Measurements from ENCODE around the gene BNIP5.

The BNIP5 gene

GRCh38 chr6:36319436-36319762, 17.3 kb downstream of the BNIP5 start (continued):
- TF ChIP-seq ZBTB6 (tag by site-specific recombination; IDR thresholded peaks at IDR 0.05) (no peak), SALL2 (tag by site-specific recombination; IDR thresholded peaks at IDR 0.05; ENCODE audit: borderline replicate concordance) (no peak), ZNF239 (tag by site-specific recombination; IDR thresholded peaks at IDR 0.05) (no peak), ZNF521 (tag by site-specific recombination; IDR thresholded peaks at IDR 0.05) (no peak), ZNF416 (tag by site-specific recombination; IDR thresholded peaks at IDR 0.05) (no peak), ZBTB44 (tag by site-specific recombination; IDR thresholded peaks at IDR 0.05) (peak; percentile 50), ZNF510 (tag by site-specific recombination; IDR thresholded peaks at IDR 0.05; ENCODE audit: insufficient replicate concordance) (no peak), ZNF24 (tag by site-specific recombination; IDR thresholded peaks at IDR 0.05) (no peak), SETDB1 (IDR thresholded peaks at IDR 0.05; ENCODE audit: insufficient read length, low read length) (no peak), GFI1B (tag by site-specific recombination; IDR thresholded peaks at IDR 0.05) (no peak), ZNF701 (tag by site-specific recombination; IDR thresholded peaks at IDR 0.05) (no peak), ZNF184 (tag by site-specific recombination; IDR thresholded peaks at IDR 0.05) (no peak), ZNF488 (tag by site-specific recombination; IDR thresholded peaks at IDR 0.05) (no peak), KLF7 (tag by site-specific recombination; IDR thresholded peaks at IDR 0.05; ENCODE audit: borderline replicate concordance) (no peak; the same call in 1 of the 2 replicates), ATF2 (tag by site-specific recombination; IDR thresholded peaks at IDR 0.05; ENCODE audit: low read depth) (no peak), ZBTB48 (tag by site-specific recombination; IDR thresholded peaks at IDR 0.05) (peak; percentile 61; the same call in 1 of the 2 replicates), GLIS2 (tag by site-specific recombination; IDR thresholded peaks at IDR 0.05) (peak; percentile 56), ZNF112 (tag by site-specific recombination; IDR thresholded peaks at IDR 0.05) (no peak), ZNF37A (tag by site-specific recombination; IDR thresholded peaks at IDR 0.05) (no peak), ZXDB (tag by site-specific recombination; IDR thresholded peaks at IDR 0.05) (peak; percentile 19; the same call in 1 of the 2 replicates)
- TF ChIP-seq, protein P1, sequence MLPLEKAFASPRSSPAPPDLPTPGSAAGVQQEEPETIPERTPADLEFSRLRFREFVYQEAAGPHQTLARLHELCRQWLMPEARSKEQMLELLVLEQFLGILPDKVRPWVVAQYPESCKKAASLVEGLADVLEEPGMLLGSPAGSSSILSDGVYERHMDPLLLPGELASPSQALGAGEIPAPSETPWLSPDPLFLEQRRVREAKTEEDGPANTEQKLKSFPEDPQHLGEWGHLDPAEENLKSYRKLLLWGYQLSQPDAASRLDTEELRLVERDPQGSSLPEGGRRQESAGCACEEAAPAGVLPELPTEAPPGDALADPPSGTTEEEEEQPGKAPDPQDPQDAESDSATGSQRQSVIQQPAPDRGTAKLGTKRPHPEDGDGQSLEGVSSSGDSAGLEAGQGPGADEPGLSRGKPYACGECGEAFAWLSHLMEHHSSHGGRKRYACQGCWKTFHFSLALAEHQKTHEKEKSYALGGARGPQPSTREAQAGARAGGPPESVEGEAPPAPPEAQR (tag by site-specific recombination; IDR thresholded peaks at IDR 0.05): no peak
- TF ChIP-seq, protein P2, sequence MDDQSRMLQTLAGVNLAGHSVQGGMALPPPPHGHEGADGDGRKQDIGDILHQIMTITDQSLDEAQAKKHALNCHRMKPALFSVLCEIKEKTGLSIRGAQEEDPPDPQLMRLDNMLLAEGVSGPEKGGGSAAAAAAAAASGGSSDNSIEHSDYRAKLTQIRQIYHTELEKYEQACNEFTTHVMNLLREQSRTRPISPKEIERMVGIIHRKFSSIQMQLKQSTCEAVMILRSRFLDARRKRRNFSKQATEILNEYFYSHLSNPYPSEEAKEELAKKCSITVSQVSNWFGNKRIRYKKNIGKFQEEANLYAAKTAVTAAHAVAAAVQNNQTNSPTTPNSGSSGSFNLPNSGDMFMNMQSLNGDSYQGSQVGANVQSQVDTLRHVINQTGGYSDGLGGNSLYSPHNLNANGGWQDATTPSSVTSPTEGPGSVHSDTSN (CRISPR knock-in tag; IDR thresholded peaks at IDR 0.05): no peak
- TF ChIP-seq, protein P3, sequence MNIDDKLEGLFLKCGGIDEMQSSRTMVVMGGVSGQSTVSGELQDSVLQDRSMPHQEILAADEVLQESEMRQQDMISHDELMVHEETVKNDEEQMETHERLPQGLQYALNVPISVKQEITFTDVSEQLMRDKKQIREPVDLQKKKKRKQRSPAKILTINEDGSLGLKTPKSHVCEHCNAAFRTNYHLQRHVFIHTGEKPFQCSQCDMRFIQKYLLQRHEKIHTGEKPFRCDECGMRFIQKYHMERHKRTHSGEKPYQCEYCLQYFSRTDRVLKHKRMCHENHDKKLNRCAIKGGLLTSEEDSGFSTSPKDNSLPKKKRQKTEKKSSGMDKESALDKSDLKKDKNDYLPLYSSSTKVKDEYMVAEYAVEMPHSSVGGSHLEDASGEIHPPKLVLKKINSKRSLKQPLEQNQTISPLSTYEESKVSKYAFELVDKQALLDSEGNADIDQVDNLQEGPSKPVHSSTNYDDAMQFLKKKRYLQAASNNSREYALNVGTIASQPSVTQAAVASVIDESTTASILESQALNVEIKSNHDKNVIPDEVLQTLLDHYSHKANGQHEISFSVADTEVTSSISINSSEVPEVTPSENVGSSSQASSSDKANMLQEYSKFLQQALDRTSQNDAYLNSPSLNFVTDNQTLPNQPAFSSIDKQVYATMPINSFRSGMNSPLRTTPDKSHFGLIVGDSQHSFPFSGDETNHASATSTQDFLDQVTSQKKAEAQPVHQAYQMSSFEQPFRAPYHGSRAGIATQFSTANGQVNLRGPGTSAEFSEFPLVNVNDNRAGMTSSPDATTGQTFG (tag by site-specific recombination; IDR thresholded peaks at IDR 0.05; ENCODE audit: borderline replicate concordance): no peak
- TF ChIP-seq, protein P4, sequence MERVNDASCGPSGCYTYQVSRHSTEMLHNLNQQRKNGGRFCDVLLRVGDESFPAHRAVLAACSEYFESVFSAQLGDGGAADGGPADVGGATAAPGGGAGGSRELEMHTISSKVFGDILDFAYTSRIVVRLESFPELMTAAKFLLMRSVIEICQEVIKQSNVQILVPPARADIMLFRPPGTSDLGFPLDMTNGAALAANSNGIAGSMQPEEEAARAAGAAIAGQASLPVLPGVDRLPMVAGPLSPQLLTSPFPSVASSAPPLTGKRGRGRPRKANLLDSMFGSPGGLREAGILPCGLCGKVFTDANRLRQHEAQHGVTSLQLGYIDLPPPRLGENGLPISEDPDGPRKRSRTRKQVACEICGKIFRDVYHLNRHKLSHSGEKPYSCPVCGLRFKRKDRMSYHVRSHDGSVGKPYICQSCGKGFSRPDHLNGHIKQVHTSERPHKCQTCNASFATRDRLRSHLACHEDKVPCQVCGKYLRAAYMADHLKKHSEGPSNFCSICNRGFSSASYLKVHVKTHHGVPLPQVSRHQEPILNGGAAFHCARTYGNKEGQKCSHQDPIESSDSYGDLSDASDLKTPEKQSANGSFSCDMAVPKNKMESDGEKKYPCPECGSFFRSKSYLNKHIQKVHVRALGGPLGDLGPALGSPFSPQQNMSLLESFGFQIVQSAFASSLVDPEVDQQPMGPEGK (tag by site-specific recombination; IDR thresholded peaks at IDR 0.05): peak; percentile 74
- TF ChIP-seq, protein P5, sequence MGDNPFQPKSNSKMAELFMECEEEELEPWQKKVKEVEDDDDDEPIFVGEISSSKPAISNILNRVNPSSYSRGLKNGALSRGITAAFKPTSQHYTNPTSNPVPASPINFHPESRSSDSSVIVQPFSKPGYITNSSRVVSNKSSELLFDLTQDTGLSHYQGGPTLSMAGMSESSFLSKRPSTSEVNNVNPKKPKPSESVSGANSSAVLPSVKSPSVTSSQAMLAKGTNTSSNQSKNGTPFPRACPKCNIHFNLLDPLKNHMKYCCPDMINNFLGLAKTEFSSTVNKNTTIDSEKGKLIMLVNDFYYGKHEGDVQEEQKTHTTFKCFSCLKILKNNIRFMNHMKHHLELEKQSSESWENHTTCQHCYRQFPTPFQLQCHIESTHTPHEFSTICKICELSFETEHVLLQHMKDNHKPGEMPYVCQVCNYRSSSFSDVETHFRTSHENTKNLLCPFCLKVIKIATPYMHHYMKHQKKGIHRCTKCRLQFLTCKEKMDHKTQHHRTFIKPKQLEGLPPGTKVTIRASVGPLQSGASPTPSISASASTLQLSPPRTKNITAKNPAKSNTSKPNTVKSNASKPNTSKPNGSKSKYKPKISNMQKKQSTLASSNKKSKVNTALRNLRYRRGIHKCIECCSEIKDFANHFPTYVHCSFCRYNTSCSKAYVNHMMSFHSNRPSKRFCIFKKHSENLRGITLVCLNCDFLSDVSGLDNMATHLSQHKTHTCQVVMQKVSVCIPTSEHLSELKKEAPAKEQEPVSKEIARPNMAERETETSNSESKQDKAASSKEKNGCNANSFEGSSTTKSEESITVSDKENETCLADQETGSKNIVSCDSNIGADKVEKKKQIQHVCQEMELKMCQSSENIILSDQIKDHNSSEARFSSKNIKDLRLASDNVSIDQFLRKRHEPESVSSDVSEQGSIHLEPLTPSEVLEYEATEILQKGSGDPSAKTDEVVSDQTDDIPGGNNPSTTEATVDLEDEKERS (tag by site-specific recombination; IDR thresholded peaks at IDR 0.05): no peak
